Gastrocnemius medialis (tissue), 4 donors: Measurements from ENCODE around the gene MOGAT1. TPM values are rescaled to one million over a fixed set of nuclear protein-coding genes. Genes with fewer than 3 reads are reported as not detected.

Experiments used
- ATAC-seq, 2 donors: fragments of 150-250 bp; one replicate each; pipeline ENCODE4 v1.9.1; 2016
- DNase-seq, 2 donors: peaks; one replicate each; pipeline ENCODE4 v3.0.0-alpha.2; 2019
- H3K27ac ChIP-seq, 4 donors: fragments of 200-600 bp; sonication (generic); 1 replicate in 1 of 4; 2 replicates in 3 of 4; pipeline ENCODE4 v1.5.1; 2016 to 2018; ENCODE audit warnings: mild to moderate bottlenecking in 2 of 4, moderate library complexity in 1 of 4
- H3K27me3 ChIP-seq, 3 donors: fragments of 200-600 bp; sonication (generic) in 2 of 3; 1 replicate in 1 of 3; 2 replicates in 2 of 3; pipeline versions ENCODE4 v1.5.1 to v1.6.0; 2016 to 2019; ENCODE audit warnings: mild to moderate bottlenecking in 1 of 3, moderate library complexity in 1 of 3
- H3K36me3 ChIP-seq, 2 donors: fragments of 200-600 bp; sonication (generic) in 1 of 2; one replicate each; pipeline ENCODE4 v1.5.1; 2017 to 2018
- H3K4me1 ChIP-seq, 2 donors: fragments of 200-600 bp; sonication (generic) in 1 of 2; one replicate each; pipeline ENCODE4 v1.5.1; 2016 to 2017; ENCODE audit warnings: mild to moderate bottlenecking in 2 of 2
- H3K4me3 ChIP-seq, 4 donors: fragments of 200-600 bp; sonication (generic) in 3 of 4; 1 replicate in 1 of 4; 2 replicates in 3 of 4; pipeline ENCODE4 v1.5.1; 2016 to 2019; ENCODE audit warnings: mild to moderate bottlenecking in 2 of 4
- H3K9me3 ChIP-seq, 3 donors: fragments of 200-600 bp; sonication (generic) in 2 of 3; 1 replicate in 1 of 3; 2 replicates in 2 of 3; pipeline ENCODE4 v1.5.1; 2016 to 2019
- CTCF ChIP-seq, 5 experiments: fragments of 450-650 bp in 3 of 5; fragments of 200-600 bp in 2 of 5; sonication (generic) in 2 of 5; IDR thresholded peaks in 4 of 5; conservative IDR thresholded peaks in 1 of 5; 1 replicate in 4 of 5; 2 replicates in 1 of 5; pipeline ENCODE4 v1.5.1; 2016 to 2019; ENCODE audit warnings: antibody characterized with exemption in 5 of 5, mild to moderate bottlenecking in 3 of 5, moderate library complexity in 3 of 5
- POLR2A ChIP-seq, 2 donors: fragments of 450-650 bp; IDR thresholded peaks; one replicate each; pipeline ENCODE4 v1.6.1; 2017; ENCODE audit warnings: antibody characterized with exemption in 2 of 2, mild to moderate bottlenecking in 2 of 2, moderate library complexity in 2 of 2
- in situ Hi-C, 4 donors: fragments of 200-750 bp; cut with MboI; loops; one replicate each; pipeline versions ENCODE4 v1.15.0 to v1.8.0; 2017; ENCODE audit warnings: low sequenced_read_pairs in 4 of 4
- intact Hi-C: fragments of 100-400 bp; cut with DNase I; formaldehyde crosslinking; loops from one replicate; pipeline ENCODE4 v1.15.1; 2023; ENCODE audit warnings: low total_unique reads
- total RNA-seq, 4 donors: library from RNA; depleted of rRNA; stranded (reverse); fragments of >200 nt; gene quantifications; one replicate each; pipeline versions ENCODE4 v1.1.0 to v1.2.3, GENCODE V29; 2016

MOGAT1 gene
- total RNA-seq, 4 donors from 2014 or later = not detected

- intact Hi-C loops (loop anchor here (5.0 kb wide), 2 partner anchors 208 to 693 kb away; no protein-coding TSS in a partner anchor), in situ Hi-C loops (loop anchor here in 2 of 4 donors (5.0 to 10.0 kb wide), 2 partner anchors 211 to 218 kb away; no protein-coding TSS in a partner anchor)
- Histone ChIP-seq H3K9me3 (no peaks in the 10 kb centered on the region), H3K36me3 (no peaks in the 10 kb centered on the region), H3K27me3 (no peaks in the 10 kb centered on the region), H3K4me3 (no peak overlapping the region), H3K4me1 (no peaks in the 10 kb centered on the region), H3K27ac (no peak overlapping the region)
- ATAC-seq = peak in 1 of 2 donors; percentile 38
- TF ChIP-seq POLR2A (IDR thresholded peaks at IDR 0.05) (no peak), CTCF (IDR thresholded peaks at IDR 0.05 in 4 of 5, conservative IDR thresholded peaks at IDR 0.05 in 1 of 5) (peak in 2 of 5 experiments; percentile 13 to 16)
- DNase-seq = no peak
Observed at GRCh38 chr2:222693837-222694236, 22.4 kb downstream of the MOGAT1 start.

- TF ChIP-seq CTCF (IDR thresholded peaks at IDR 0.05 in 4 of 5, conservative IDR thresholded peaks at IDR 0.05 in 1 of 5) = no peak
- TF ChIP-seq POLR2A (IDR thresholded peaks at IDR 0.05) = no peak
- Histone ChIP-seq H3K27me3 (no peaks in the 10 kb centered on the region), H3K36me3 (no peaks in the 10 kb centered on the region), H3K9me3 (no peaks in the 10 kb centered on the region), H3K4me1 (no peaks in the 10 kb centered on the region), H3K27ac (no peak overlapping the region), H3K4me3 (no peak overlapping the region)
- intact Hi-C loops = no loop called here
- in situ Hi-C loops = loop anchor here in 1 of 4 donors (10.0 kb wide), 1 partner anchor 207 kb away; no protein-coding TSS in a partner anchor
- ATAC-seq (no peak), DNase-seq (no peak)
Observed at GRCh38 chr2:222698276-222698675, 26.8 kb downstream of the MOGAT1 start.

GRCh38 chr2:222701233-222701632 is 29.8 kb downstream of the MOGAT1 start:
- TF ChIP-seq CTCF (IDR thresholded peaks at IDR 0.05 in 4 of 5, conservative IDR thresholded peaks at IDR 0.05 in 1 of 5) = no peak
- no peak for TF ChIP-seq POLR2A (IDR thresholded peaks at IDR 0.05)
- H3K27ac ChIP-seq = no peak overlapping the region
- intact Hi-C loops = no loop called here
- in situ Hi-C loops = no loop called here
- H3K9me3 ChIP-seq = no peaks in the 10 kb centered on the region
- H3K4me3 ChIP-seq = no peak overlapping the region
- DNase-seq = no peak
- H3K27me3 ChIP-seq = no peaks in the 10 kb centered on the region
- peaks cover 0 to 4% of the 10 kb centered on the region in 2 donors for H3K4me1 ChIP-seq
- ATAC-seq = no peak
- H3K36me3 ChIP-seq = no peaks in the 10 kb centered on the region

- DNase-seq = no peak
- no peak overlapping the region for H3K27ac ChIP-seq
- H3K27me3 ChIP-seq = no peaks in the 10 kb centered on the region
- in situ Hi-C loops = no loop called here
- intact Hi-C loops = no loop called here
- H3K4me3 ChIP-seq = no peak overlapping the region
- no peaks in the 10 kb centered on the region for H3K9me3 ChIP-seq
- peaks cover 0 to 4% of the 10 kb centered on the region in 2 donors for H3K4me1 ChIP-seq
- no peaks in the 10 kb centered on the region for H3K36me3 ChIP-seq
- TF ChIP-seq CTCF (IDR thresholded peaks at IDR 0.05 in 4 of 5, conservative IDR thresholded peaks at IDR 0.05 in 1 of 5) (no peak), POLR2A (IDR thresholded peaks at IDR 0.05) (no peak)
- no peak for ATAC-seq
Observed at GRCh38 chr2:222701721-222702131, 30.3 kb downstream of the MOGAT1 start.

GRCh38 chr2:222703091-222703490 is 31.6 kb downstream of the MOGAT1 start:
- in situ Hi-C loops = no loop called here
- DNase-seq (no peak), ATAC-seq (no peak)
- Histone ChIP-seq H3K4me3 (no peak overlapping the region), H3K4me1 (peaks cover under 1 to 9% of the 10 kb centered on the region in 2 donors), H3K36me3 (no peaks in the 10 kb centered on the region), H3K27ac (no peak overlapping the region), H3K9me3 (no peaks in the 10 kb centered on the region), H3K27me3 (no peaks in the 10 kb centered on the region)
- intact Hi-C loops = no loop called here
- TF ChIP-seq POLR2A (IDR thresholded peaks at IDR 0.05) (no peak), CTCF (IDR thresholded peaks at IDR 0.05 in 4 of 5, conservative IDR thresholded peaks at IDR 0.05 in 1 of 5) (no peak)
